Caco-2 (cell line): ENCODE results near the gene GAB2. TPM values are rescaled to one million over a fixed set of nuclear protein-coding genes. Genes with fewer than 3 reads are reported as not detected.
"Not testable (repeated sequence)": the region's sequence is repeated elsewhere in the genome, so short reads cannot be mapped to it uniquely, and the experiment has no call there.

Experiments used
- BruUV-seq: library from RNA; stranded (reverse); fragments of 400-500 nt; replicated peaks from 2 replicates; lab custom pipeline; 2021; lab: Mats Ljungman, UMichigan
- CTCF ChIA-PET: fragments of 300-600 bp; sonication (Branson Sonifier 250); formaldehyde crosslinking; loops from one replicate; lab custom pipeline; 2022; ENCODE audit warnings: antibody characterized with exemption; lab: Charles Lee
- POLR2A ChIA-PET: fragments of 300-600 bp; sonication (Branson Sonifier 250); formaldehyde crosslinking; loops from one replicate; lab custom pipeline; 2022; ENCODE audit warnings: antibody characterized with exemption; lab: Charles Lee
- DNase-seq, 2 experiments: peaks; one replicate each; pipeline versions ENCODE4 v3.0.0 to v3.0.0-alpha.2; 2020 to 2022
- H3K27me3 ChIP-seq: replicated peaks from 2 replicates; pipeline ENCODE4 v1.6.0; 2011; ENCODE audit warnings: low read length; ENCODE audit not compliant: control insufficient read depth, insufficient read depth
- H3K36me3 ChIP-seq: 2 replicates; pipeline ENCODE4 v1.5.1; 2011; ENCODE audit warnings: low read length; ENCODE audit not compliant: control insufficient read depth, insufficient read depth
- H3K4me1 ChIP-seq: fragments of 250-450 bp; sonication (Bioruptor Pico); 2 replicates; pipeline ENCODE4 v1.5.1; 2020; ENCODE audit warnings: mild to moderate bottlenecking
- H3K4me3 ChIP-seq: 2 replicates; pipeline ENCODE4 v1.5.1; 2011; ENCODE audit warnings: low read depth, mild to moderate bottlenecking, control low read depth, low read length
- H3K9me3 ChIP-seq: fragments of 250-450 bp; sonication (Bioruptor Pico); 2 replicates; pipeline ENCODE4 v1.5.1; 2020; ENCODE audit warnings: mild to moderate bottlenecking, moderate library complexity
- H3K27ac Mint-ChIP-seq: one replicate; pipeline ENCODE4 v1.8.0; 2022; ENCODE audit warnings: mixed read lengths; ENCODE audit not compliant: unreplicated experiment
- H3K27me3 Mint-ChIP-seq: one replicate; pipeline ENCODE4 v1.8.0; 2022; ENCODE audit warnings: mixed read lengths; ENCODE audit not compliant: insufficient read depth, unreplicated experiment
- H3K36me3 Mint-ChIP-seq: one replicate; pipeline ENCODE4 v1.8.0; 2022; ENCODE audit warnings: mild to moderate bottlenecking, mixed read lengths; ENCODE audit not compliant: insufficient read depth, unreplicated experiment
- H3K4me1 Mint-ChIP-seq: one replicate; pipeline ENCODE4 v1.8.0; 2022; ENCODE audit warnings: low read depth, mixed read lengths; ENCODE audit not compliant: unreplicated experiment
- H3K4me3 Mint-ChIP-seq: one replicate; pipeline ENCODE4 v1.8.0; 2022; ENCODE audit warnings: mild to moderate bottlenecking, moderate library complexity, mixed read lengths; ENCODE audit not compliant: unreplicated experiment
- H3K9me3 Mint-ChIP-seq: one replicate; pipeline ENCODE4 v1.8.0; 2022; ENCODE audit warnings: mixed read lengths; ENCODE audit not compliant: unreplicated experiment
- CTCF ChIP-seq, 2 experiments: fragments of 200-600 bp in 1 of 2; IDR thresholded peaks; 1 replicate in 1 of 2; 2 replicates in 1 of 2; pipeline versions ENCODE4 v1.5.1 to v1.8.0; 2011 to 2022; ENCODE audit warnings: antibody characterized with exemption in 1 of 2, control low read depth in 1 of 2, inconsistent platforms in 1 of 2, low read depth in 1 of 2, low read length in 1 of 2, mild to moderate bottlenecking in 1 of 2, moderate library complexity in 1 of 2; ENCODE audit not compliant: insufficient read depth in 1 of 2, severe bottlenecking in 1 of 2, unreplicated experiment in 1 of 2
- intact Hi-C: fragments of 100-400 bp; cut with micrococcal nuclease; formaldehyde crosslinking; loops from one replicate; pipeline ENCODE4 v1.10.0; 2022; ENCODE audit not compliant: unreplicated experiment
- total RNA-seq: library from RNA; stranded (reverse); gene quantifications from 2 replicates; pipeline ENCODE4 v1.2.3, GENCODE V29; 2022

GAB2 gene
- total RNA-seq, 1 experiment from 2014 or later, result 67.3 TPM

GRCh38 chr11:78224506-78224905 lies 193.1 kb downstream of the GAB2 start:
- Histone ChIP-seq H3K4me3 (no peak overlapping the region), H3K4me1 (no peaks in the 10 kb centered on the region), H3K36me3 (peaks cover 3% of the 10 kb centered on the region; the same call in 1 of the 2 replicates), H3K27me3 (no peaks in the 10 kb centered on the region), H3K9me3 (no peaks in the 10 kb centered on the region)
- DNase-seq, result no peak
- POLR2A ChIA-PET, result no interaction called here
- peaks cover 67% of the 10 kb centered on the region for H3K36me3 Mint-ChIP-seq
- H3K9me3 Mint-ChIP-seq, result no peaks in the 10 kb centered on the region
- H3K27ac Mint-ChIP-seq, result no peak overlapping the region
- CTCF ChIA-PET, result no interaction called here
- intact Hi-C loops, result no loop called here
- H3K4me1 Mint-ChIP-seq, result no peaks in the 10 kb centered on the region
- TF ChIP-seq CTCF (IDR thresholded peaks at IDR 0.05; ENCODE audit: insufficient read depth in 1 of 2, low read depth in 1 of 2, low read length in 1 of 2, severe bottlenecking in 1 of 2, unreplicated experiment in 1 of 2), result no peak
- H3K27me3 Mint-ChIP-seq, result no peaks in the 10 kb centered on the region
- no peak overlapping the region for H3K4me3 Mint-ChIP-seq
- BruUV-seq, result no TSS peak

- POLR2A ChIA-PET, result no interaction called here
- intact Hi-C loops, result no loop called here
- CTCF ChIA-PET, result no interaction called here
These were observed 194.2 kb downstream of the GAB2 start for GRCh38 chr11:78223320-78223954.

GRCh38 chr11:78222726-78223125 lies 194.9 kb downstream of the GAB2 start:
- H3K4me3 Mint-ChIP-seq, H3K27ac Mint-ChIP-seq, H3K27me3 ChIP-seq, BruUV-seq, H3K4me1 Mint-ChIP-seq, POLR2A ChIA-PET, H3K9me3 ChIP-seq, H3K4me1 ChIP-seq, CTCF ChIA-PET, DNase-seq, H3K36me3 ChIP-seq, H3K4me3 ChIP-seq, H3K27me3 Mint-ChIP-seq, H3K9me3 Mint-ChIP-seq, intact Hi-C loops: not testable (repeated sequence)
- peaks cover 81% of the 10 kb centered on the region for H3K36me3 Mint-ChIP-seq

More at GRCh38 chr11:78223320-78223954, 194.2 kb downstream of the GAB2 start:
- no peak for DNase-seq
- no peak overlapping the region for H3K27ac Mint-ChIP-seq
- no peaks in the 10 kb centered on the region for H3K27me3 Mint-ChIP-seq
- Histone ChIP-seq H3K9me3 (no peaks in the 10 kb centered on the region), H3K27me3 (no peaks in the 10 kb centered on the region), H3K4me3 (no peak overlapping the region), H3K36me3 (peaks cover 3% of the 10 kb centered on the region; the same call in 1 of the 2 replicates), H3K4me1 (no peaks in the 10 kb centered on the region)
- no peak overlapping the region for H3K4me3 Mint-ChIP-seq
- H3K4me1 Mint-ChIP-seq, result no peaks in the 10 kb centered on the region
- BruUV-seq, result no TSS peak
- no peak for TF ChIP-seq CTCF (IDR thresholded peaks at IDR 0.05; ENCODE audit: insufficient read depth in 1 of 2, low read depth in 1 of 2, low read length in 1 of 2, severe bottlenecking in 1 of 2, unreplicated experiment in 1 of 2)
- H3K9me3 Mint-ChIP-seq, result no peaks in the 10 kb centered on the region
- H3K36me3 Mint-ChIP-seq, result peaks cover 76% of the 10 kb centered on the region
